BJ (cell line): ENCODE data around the gene CBFB. TPM values are rescaled to one million over a fixed set of nuclear protein-coding genes. Genes with fewer than 3 reads are reported as not detected.

ENCODE experiments used
- CTCF ChIA-PET: fragments of 350-600 bp; formaldehyde crosslinking; extraction: SDS; loops from one replicate; lab custom pipeline; 2021; ENCODE audit warnings: antibody characterized with exemption, inconsistent platforms; lab: Yijun Ruan, JAX
- POLR2A ChIA-PET: fragments of 300-600 bp; sonication (Branson Sonifier 250); formaldehyde crosslinking; extraction: SDS; loops from one replicate; lab custom pipeline; 2021; ENCODE audit warnings: antibody characterized with exemption; lab: Charles Lee
- DNase-seq: peaks from one replicate; pipeline ENCODE4 v3.0.0-alpha.2; 2011; ENCODE audit warnings: low read depth
- H3K27me3 ChIP-seq: 2 replicates; pipeline ENCODE4 v1.6.0; 2011; ENCODE audit warnings: low read length; ENCODE audit not compliant: control insufficient read depth, insufficient read depth
- H3K36me3 ChIP-seq: 2 replicates; pipeline ENCODE4 v1.5.1; 2011; ENCODE audit warnings: low read length; ENCODE audit not compliant: control insufficient read depth, insufficient read depth
- H3K4me3 ChIP-seq: 2 replicates; pipeline ENCODE4 v1.5.1; 2011; ENCODE audit warnings: low read depth, mild to moderate bottlenecking, control low read depth, low read length
- CTCF ChIP-seq: IDR thresholded peaks from 2 replicates; pipeline ENCODE4 v1.5.1; 2011; ENCODE audit warnings: low read depth, mild to moderate bottlenecking, control low read depth, inconsistent platforms, low read length, moderate library complexity; ENCODE audit not compliant: insufficient read depth
- polyA plus RNA-seq: library from polyadenylated mRNA; depleted of rRNA; stranded (reverse); fragments of >200 nt; gene quantifications from 2 replicates; pipeline ENCODE4 v1.2.3, GENCODE V29; 2011

Gene CBFB
- polyA plus RNA-seq, 1 experiment, result 14.7 TPM

DNA sequence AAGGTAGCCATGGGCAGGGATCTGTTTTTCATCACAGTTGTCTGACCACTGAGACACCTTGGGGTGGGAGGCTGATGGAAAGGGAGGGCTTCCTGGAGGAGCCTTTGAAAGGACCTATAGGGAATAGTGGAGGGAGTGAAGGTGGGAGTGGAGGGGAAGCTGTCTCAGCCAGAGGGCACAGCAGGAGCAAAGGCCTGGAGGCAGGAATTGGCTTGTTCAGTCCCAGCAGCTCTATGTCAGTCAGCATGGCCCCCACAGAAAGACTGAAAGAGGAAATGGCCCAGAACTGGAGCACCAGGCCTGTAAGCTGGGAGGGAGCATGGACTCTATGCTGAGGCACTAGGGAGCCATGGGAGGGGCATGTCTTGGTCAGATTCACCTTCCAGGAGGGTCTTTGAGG lies 12.8 kb upstream of the CBFB start:
- POLR2A ChIA-PET, result no interaction called here
- DNase-seq, result no peak
- H3K4me3 ChIP-seq, result no peak overlapping the region
- H3K36me3 ChIP-seq, result no peaks in the 10 kb centered on the region
- H3K27me3 ChIP-seq, result no peaks in the 10 kb centered on the region
- TF ChIP-seq CTCF, result no peak
- CTCF ChIA-PET, result interaction anchor here (1.1 to 9.2 kb wide), 7 partner anchors 12 to 169 kb away, joined by 4 to 118 read pairs (median 23); partner anchors contain the start of genes B3GNT9, CBFB, FBXL8 and TRADD

DNA sequence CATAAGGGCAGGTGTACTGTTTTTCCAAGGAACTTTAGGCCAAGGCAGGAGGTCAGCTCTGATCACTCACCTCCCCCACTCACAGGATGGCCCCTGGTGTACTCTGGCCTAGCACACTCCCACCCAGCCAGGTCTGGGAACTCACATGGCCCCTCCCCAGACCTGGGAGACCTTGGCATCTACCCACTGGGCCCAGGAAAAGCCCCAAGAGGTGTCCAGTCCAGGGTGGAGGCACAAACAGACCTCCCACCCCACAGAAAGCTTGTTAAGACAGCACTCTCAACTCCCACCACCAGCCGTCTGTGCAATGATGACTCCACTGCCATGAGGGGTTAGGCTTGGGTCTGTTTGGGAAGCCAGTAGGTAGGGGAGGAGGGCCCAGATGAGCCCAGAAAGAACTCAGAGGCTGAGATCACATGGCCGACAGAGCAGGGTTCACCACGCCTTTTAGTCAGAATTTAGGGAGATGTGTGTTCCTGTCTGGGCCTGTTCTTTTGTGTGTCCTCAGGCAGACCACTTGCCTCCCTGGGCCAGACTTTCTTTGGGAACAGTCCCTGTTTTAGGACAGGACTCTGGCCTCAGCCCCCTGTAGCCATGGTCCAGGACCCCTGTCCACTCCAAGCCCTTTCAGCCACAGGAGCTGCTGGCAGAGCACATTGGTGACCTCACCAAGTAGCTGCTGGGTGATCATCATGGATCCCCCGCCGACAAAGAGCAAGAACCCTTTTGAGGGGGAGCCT lies 12.1 kb upstream of the CBFB start:
- H3K36me3 ChIP-seq, result no peaks in the 10 kb centered on the region
- no peaks in the 10 kb centered on the region for H3K27me3 ChIP-seq
- no peak for DNase-seq
- H3K4me3 ChIP-seq, result no peak overlapping the region
- ChIA-PET POLR2A (no interaction called here), CTCF (interaction anchor here (0.5 to 9.2 kb wide), 16 partner anchors 8 to 169 kb away, joined by 3 to 118 read pairs (median 4); partner anchors contain the start of genes B3GNT9, CBFB, FBXL8 and TRADD)
- TF ChIP-seq CTCF, result no peak

- POLR2A ChIA-PET, result interaction anchor here (0.5 to 1.0 kb wide), 2 partner anchors 129 to 161 kb away, joined by 3 to 15 read pairs; no protein-coding TSS in a partner anchor
- no peak for DNase-seq
- H3K27me3 ChIP-seq, result no peaks in the 10 kb centered on the region
- CTCF ChIA-PET, result interaction anchor here (0.5 to 9.2 kb wide), 23 partner anchors 8 to 173 kb away, joined by 3 to 118 read pairs (median 4); partner anchors contain the start of genes B3GNT9, CBFB, EXOC3L1 and FBXL8
- H3K4me3 ChIP-seq, result no peak overlapping the region
- no peak for TF ChIP-seq CTCF
- H3K36me3 ChIP-seq, result no peaks in the 10 kb centered on the region
Observed at GRCh38 chr16:67017421-67017750, 11.6 kb upstream of the CBFB start.

DNA sequence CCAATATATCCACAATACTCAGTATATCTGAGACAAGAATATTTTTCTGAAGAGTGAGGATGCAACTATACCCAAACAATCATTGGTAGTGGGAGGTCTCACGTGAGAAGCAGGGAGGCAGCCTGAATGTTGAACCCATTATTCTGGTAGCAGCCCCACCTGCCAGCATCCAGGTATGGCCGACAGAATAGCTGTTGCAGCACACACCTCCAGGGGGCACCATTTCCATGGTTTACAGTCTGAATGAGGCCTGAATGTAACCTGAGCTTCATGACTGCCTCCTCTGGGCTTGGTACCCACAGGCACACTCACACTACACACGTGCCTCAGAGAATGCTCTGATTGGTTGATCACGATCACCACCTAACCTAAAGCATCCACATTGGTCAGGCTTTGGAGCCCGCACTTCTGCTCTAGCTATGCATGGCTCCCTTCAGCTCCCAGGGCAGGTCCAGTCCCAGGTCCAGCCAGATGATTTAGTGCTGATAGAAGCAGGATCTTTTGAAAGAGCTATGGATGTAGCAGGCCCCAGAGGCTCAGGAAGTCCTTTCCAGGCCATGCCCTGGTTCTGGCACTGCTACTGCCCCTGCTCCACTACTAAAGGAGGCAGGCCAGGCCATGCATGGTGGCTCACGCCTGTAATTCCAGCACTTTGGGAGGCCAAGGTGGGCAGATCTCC lies 11.0 kb upstream of the CBFB start:
- peak; percentile 72 for TF ChIP-seq CTCF
- Histone ChIP-seq H3K27me3 (no peaks in the 10 kb centered on the region), H3K36me3 (no peaks in the 10 kb centered on the region), H3K4me3 (no peak overlapping the region)
- ChIA-PET CTCF (interaction anchor here (0.5 to 9.2 kb wide), 28 partner anchors 9 to 172 kb away, joined by 3 to 118 read pairs (median 4); partner anchors contain the start of genes B3GNT9, CBFB, EXOC3L1 and FBXL8), POLR2A (interaction anchor here (0.5 to 1.0 kb wide), 2 partner anchors 129 to 160 kb away, joined by 3 to 15 read pairs; no protein-coding TSS in a partner anchor)
- peak; percentile 44 for DNase-seq

DNA sequence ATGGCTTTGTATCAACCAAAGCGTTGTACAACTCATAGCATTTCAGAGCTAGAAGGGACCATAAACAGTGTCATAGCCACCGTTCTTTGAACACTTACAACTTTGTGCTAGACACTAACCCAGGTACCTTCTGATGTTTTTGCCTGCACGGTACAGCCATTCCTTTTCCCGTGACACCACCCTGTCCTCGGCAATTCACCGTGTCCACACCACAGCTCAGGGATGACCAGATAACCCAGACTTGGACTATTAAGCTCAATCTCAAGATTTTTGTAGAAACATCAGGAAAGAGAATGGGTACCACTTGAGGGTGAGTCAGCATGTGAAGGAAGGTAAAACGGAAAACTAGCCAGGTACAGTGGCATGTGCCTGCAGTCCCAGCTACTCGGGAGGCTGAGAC lies 9.8 kb upstream of the CBFB start:
- Histone ChIP-seq H3K36me3 (no peaks in the 10 kb centered on the region), H3K4me3 (no peak overlapping the region), H3K27me3 (no peaks in the 10 kb centered on the region)
- ChIA-PET POLR2A (interaction anchor here (0.5 kb wide), 1 partner anchor 120 kb away, joined by 3 read pairs; no protein-coding TSS in a partner anchor), CTCF (interaction anchor here (1.3 to 9.2 kb wide), 7 partner anchors 66 to 141 kb away, joined by 4 to 118 read pairs (median 12); partner anchors contain the start of genes FBXL8 and TRADD)
- DNase-seq, result no peak
- no peak for TF ChIP-seq CTCF
